HG03520 (cell line): Measurements from ENCODE around the gene INO80.

Source experiments
- ATAC-seq: cut with Tn5 transposase; IDR thresholded peaks from one replicate; pipeline ENCODE4 v1.9.1; 2021; ENCODE audit warnings: mild to moderate bottlenecking, moderate library complexity; ENCODE audit not compliant: unreplicated experiment

INO80 gene

DNA sequence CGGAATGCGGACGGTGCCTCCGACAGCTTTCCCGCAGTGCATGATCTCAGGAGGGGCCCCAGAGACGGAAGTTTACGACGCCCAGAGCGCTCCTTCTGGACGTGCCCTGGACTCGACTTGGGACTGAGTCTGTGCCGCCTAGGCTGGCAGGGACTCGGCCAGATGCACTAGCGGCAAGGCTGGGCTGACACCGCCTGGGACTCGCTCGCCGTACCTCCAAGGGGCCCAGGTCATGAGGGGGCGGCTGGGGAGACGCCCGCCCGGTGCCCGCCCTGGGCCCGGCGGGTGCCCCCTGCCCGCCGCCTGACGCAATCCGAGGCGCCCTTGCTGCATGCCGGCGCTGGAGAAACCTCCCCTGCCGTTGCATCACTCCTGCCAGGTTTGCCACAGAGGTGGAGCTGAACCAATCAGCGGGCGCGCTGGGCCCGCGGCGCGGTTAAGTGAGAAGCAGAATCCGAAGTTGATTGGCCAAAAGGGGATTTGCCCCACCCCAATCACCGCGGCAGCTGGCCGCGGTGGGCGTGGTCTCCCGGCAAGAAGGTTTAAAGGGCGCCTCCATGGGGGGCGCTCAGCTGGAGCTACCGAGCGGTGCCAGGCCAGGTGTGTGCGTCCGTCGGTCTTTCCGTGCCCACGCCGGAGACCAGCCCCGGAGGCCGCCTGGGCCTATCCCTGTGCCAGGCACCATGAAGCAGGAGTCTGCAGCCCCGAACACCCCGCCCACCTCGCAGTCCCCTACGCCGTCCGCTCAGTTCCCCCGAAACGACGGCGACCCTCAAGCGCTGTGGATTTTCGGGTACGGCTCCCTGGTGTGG, 163.0 kb downstream of the INO80 start, which contains the start of gene CHAC1:
TSS of gene CHAC1 (plus strand) at position 571 of the 812 bp plus-strand sequence. CDS start at position 684, 113 bp downstream.
- ATAC-seq, result peak; percentile 80

DNA sequence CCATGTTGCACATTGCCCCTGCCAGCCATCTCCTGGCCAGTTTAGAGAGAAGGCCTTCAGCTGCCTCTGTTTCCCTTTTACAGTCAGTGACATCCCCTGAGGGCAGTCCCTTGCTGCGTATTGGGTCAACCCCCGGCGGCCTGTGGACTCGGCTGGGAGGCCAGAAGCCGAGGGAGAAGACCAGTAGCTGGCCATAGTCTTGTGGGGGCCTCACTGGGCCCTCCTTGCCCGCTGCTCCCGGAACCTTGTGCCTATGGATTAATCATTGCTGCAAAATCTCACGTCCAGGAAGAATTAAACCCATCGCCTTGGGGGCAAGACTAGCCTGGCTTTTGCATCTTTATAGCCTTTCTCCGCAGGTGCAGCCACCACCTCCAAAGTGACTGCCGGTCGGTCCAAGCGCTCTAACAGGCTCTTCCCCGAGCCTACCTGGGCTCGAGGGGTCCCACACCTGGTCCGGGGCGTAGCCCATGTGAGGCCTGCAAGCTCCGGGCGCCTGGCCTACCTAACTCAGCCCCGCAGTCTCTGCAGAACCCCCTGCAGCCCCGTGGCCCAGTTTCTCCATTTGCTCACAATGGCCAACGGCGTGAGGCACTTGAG, 163.7 kb downstream of the INO80 start:
- ATAC-seq, result no peak

- no peak for ATAC-seq
These were observed 164.3 kb downstream of the INO80 start for GRCh38 chr15:40951764-40952163.

DNA sequence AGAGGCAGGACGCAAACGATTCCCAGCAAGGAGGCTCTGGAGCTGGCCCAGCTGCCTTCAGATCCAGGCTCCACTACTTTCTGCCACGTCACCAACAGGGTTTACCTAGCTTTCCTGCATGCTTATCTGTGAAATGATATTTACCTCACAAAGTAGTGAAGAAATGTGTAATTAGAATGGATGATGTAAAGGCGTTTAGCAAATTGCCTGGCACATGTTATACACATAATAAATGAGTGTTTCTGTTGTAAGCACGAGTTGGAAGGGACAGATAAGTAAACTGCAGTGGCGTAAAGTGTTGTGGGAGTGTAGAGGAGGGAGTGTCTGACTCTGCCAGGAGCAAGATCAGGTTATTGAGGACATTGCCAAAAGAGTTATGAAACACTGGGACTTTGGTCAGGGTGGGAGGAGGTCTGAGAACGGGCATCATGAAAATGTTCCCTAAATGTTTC, 166.3 kb downstream of the INO80 start:
- no peak for ATAC-seq

DNA sequence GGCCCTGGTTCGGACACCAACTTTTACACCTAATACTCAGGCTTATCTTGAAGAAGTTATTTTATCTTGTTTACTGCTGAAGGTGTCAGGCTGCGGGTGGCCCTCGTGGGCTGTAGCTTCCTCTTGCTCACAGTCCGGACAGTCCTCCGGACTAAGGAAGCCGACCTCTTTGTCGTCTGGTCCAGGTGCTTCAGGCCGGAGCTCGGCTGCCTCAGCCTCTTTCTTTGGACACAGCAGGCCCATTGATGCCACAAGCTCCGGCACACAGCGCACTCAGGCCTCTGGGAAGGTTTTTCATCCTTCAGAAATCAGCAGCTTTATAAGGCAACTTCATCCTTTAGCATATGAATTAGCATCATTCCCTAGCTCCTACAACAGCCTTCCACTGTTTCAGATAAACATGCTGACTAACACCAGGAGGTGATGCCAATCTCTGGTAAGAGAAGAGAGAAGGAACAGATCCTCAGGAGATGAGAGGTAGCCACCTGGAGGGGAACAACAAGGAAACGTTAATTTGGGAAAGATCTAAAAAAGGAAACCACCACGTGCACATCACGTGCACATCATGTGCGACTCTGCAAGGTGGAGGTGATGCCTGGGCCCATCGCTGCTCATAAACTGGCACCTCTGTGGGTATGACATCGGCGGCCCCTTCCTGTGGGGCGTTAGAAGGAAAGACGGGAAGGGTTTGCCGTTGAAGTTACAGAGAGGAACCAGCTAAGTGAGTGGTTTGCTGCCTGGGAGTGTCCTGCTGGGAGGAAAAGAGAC, 167.2 kb downstream of the INO80 start:
- no peak for ATAC-seq

DNA sequence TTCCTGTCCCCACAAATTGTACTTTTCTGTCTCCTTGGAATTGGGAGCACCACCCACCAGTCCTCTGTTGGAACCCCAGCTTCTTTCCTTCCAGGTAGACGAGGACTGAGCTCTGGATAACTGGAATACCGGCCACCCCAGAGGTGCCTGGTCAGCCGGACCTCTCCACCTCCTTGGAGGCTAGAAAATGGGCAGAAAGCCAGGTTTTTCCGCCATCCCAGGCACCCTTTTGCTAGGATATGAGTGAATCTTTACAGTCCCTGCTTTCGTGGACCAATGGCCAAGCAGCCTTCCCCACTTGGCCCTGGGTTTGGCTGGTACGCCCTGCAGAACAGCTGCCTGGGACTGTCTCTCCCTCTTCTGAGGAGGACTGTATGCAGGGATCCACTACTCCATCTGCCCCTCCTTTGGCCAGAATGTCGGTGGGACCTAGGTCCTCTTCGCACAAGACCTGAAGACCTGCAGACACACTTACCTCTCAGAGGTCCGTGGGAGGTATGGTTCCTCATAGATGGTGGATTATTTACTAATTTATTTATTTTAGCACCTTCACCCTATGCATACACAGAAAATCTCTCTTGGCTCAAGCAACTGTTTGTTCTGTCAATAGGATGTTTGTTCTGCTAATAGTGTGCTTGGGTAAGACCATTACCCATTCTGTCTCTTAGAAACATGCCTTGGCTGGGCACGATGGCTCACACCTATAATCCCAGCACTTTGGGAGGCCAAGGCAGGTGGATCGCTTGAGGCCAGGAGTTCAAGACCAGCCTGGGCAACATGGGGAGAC, 171.4 kb downstream of the INO80 start:
- ATAC-seq, result no peak

DNA sequence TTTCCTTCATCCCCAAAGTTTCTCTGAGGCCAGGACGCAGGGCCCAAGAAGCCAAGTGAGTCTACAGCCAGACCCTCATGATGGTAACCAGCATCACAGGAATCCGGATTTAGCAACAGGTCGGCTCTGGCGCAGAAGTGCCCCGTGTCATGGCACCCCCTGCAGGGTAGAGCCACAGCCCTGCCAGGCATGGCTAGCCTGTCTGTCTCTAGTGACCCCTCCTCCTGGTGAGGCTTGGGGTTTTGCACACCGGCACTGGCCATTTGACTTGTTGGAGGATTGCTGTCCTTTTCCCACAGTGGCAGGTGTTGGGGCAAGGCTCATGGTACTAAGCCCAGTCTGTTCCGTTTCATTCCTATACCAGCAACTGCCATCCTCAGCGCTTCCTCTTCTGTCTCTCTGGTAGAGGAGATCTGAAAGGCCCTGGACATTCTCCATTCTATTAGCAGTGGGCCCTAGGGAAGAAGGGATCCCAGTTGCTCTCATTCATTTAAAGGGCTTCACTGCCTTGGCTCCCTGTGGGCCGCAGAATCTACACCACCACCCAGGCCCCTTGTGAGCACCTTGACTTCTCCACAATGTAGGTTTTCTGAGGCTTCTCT, 172.2 kb downstream of the INO80 start:
- no peak for ATAC-seq

DNA sequence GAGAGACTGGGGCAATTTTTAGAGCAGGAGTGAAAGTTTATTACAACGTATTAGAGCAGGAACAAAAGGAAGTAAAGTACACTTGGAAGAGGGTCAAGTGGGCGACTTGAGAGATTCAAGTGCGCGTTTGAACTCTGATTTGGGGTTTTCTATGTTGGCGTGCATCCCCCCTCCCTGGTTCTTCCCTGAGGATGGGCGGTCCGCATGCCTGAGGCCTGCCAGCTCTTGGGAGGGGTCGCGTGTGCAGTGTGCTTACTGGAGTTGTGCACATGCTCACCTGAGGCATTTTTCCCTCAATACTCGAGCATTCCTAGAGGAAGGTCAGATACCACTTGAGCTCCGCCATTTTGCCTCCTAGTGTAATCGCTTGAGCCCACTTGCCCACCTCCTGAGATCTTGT, 173.2 kb downstream of the INO80 start:
- ATAC-seq, result no peak

GRCh38 chr15:40942337-40942854, 173.7 kb downstream of the INO80 start:
- no peak for ATAC-seq

GRCh38 chr15:40941528-40942336, 174.3 kb downstream of the INO80 start:
- peak; percentile 73 for ATAC-seq

- peak; percentile 3 for ATAC-seq
These were observed 175.0 kb downstream of the INO80 start for GRCh38 chr15:40941068-40941527.

DNA sequence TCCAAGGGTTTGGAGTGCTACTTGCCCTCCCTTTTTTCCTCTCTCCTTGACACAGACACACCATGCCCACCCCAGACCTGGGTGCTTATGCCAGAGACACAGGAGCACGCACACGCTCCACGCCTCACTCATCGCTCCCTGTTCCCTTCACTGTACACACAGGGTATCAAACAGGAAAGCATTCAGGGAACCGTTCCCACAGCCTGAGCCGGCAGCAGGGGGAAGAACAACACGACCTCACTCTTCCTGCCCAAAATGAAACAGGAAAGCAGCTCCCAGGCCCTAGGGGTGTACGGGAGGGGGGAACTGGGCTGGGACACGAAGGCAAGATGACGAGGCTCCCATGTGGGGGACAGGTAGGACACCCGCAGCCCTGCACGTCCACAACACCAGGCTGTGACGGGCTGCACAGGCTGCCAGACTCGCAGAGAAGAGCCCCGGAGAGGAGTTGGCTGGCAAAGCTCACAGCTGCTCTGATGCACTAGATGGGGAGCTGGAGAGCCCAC, 175.7 kb downstream of the INO80 start:
- ATAC-seq, result no peak

DNA sequence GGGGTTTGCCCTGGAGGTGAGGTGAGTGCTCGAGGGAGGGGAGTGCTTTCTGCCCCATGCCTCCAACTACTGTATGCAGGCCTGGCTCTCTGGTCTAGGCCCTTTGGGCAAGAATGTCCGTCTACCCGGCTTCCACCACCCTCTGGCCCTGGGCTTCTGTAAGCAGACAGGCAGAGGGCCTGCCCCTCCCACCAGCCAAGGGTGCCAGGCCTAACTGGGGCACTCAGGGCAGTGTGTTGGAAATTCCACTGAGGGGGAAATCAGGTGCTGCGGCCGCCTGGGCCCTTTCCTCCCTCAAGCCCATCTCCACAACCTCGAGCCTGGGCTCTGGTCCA, 177.6 kb downstream of the INO80 start:
- no peak for ATAC-seq

GRCh38 chr15:40937762-40938535, 178.1 kb downstream of the INO80 start:
- no peak for ATAC-seq

GRCh38 chr15:40936709-40937666, 179.1 kb downstream of the INO80 start:
- ATAC-seq, result no peak

DNA sequence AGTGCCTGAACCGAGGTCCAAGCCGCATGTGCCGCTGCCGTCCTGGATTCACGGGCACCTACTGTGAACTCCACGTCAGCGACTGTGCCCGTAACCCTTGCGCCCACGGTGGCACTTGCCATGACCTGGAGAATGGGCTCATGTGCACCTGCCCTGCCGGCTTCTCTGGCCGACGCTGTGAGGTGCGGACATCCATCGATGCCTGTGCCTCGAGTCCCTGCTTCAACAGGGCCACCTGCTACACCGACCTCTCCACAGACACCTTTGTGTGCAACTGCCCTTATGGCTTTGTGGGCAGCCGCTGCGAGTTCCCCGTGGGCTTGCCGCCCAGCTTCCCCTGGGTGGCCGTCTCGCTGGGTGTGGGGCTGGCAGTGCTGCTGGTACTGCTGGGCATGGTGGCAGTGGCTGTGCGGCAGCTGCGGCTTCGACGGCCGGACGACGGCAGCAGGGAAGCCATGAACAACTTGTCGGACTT, 179.8 kb downstream of the INO80 start:
- no peak for ATAC-seq

DNA sequence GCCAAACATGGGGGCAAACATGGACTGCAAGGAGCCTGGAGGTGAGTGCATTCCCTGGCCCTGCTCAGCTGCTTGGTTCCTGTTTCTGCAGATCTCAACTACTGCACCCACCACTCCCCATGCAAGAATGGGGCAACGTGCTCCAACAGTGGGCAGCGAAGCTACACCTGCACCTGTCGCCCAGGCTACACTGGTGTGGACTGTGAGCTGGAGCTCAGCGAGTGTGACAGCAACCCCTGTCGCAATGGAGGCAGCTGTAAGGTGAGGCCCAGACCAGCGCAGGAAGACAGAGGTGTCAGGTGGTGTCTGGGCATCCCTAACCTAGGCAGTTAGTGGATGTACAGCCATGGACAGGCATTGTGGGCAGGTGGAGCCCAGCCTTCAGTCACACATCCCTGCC, 181.6 kb downstream of the INO80 start:
- no peak for ATAC-seq
